Measurements from ENCODE around the gene COBL.
A peak's percentile ranks its signal among the peaks of the same experiment; 100 is the strongest.

GRCh38 chr7:51062222-51062987 is 254.2 kb downstream of the COBL start:
- peak in 1 of 3 experiments; percentile 7; a peak in 1 of 4 replicates for TF ChIP-seq CTCF (IDR thresholded peaks at IDR 0.05; ENCODE audit: control extremely low read depth in 1 of 3, insufficient read depth in 1 of 3, low read depth in 1 of 3, low read length in 3 of 3)
- no peak for TF ChIP-seq CHD2 (IDR thresholded peaks at IDR 0.05; ENCODE audit: low read length)
- no peak for TF ChIP-seq YY1 (IDR thresholded peaks at IDR 0.05; ENCODE audit: low read depth, low read length)
- no peak for TF ChIP-seq RFX5 (IDR thresholded peaks at IDR 0.05; ENCODE audit: borderline replicate concordance, low read depth, low read length)
- no peak for TF ChIP-seq GABPA (IDR thresholded peaks at IDR 0.05; ENCODE audit: borderline replicate concordance, insufficient read depth, low read length)
- no peak for TF ChIP-seq NRF1 (IDR thresholded peaks at IDR 0.05; ENCODE audit: low read depth, low read length)
- TF ChIP-seq POU5F1 (IDR thresholded peaks at IDR 0.05; ENCODE audit: low read depth, low read length): no peak
